ENCODE data around the gene KRT77. TPM values are rescaled to one million over a fixed set of nuclear protein-coding genes. Genes with fewer than 3 reads are reported as not detected.

KRT77 gene
- total and polyA plus RNA-seq, 8 donors, result 0.03 TPM; not detected in 7

GRCh38 chr12:52690351-52691075 is 12.8 kb downstream of the KRT77 start:
- Histone ChIP-seq H3K27ac (no peak overlapping the region), H3K4me3 (peak overlapping the region; percentile 31 to 48 (median 37)), H3K9me3 (no peaks in the 10 kb centered on the region), H3K4me1 (peaks cover 7 to 19% (median 14%) of the 10 kb centered on the region in 4 donors), H3K36me3 (no peaks in the 10 kb centered on the region), H3K27me3 (peaks cover 0 to 88% (median 63%) of the 10 kb centered on the region in 3 donors)
- intact Hi-C loops (cut with DNase I; ENCODE audit: low total_unique reads), result no loop called here
- WGBS, 5 donors, result 55 to 63% (median 58%) methylated on average over 7 to 8 of the region's 8 CpGs
- DNase-seq, result no peak
- TF ChIP-seq, protein P1, sequence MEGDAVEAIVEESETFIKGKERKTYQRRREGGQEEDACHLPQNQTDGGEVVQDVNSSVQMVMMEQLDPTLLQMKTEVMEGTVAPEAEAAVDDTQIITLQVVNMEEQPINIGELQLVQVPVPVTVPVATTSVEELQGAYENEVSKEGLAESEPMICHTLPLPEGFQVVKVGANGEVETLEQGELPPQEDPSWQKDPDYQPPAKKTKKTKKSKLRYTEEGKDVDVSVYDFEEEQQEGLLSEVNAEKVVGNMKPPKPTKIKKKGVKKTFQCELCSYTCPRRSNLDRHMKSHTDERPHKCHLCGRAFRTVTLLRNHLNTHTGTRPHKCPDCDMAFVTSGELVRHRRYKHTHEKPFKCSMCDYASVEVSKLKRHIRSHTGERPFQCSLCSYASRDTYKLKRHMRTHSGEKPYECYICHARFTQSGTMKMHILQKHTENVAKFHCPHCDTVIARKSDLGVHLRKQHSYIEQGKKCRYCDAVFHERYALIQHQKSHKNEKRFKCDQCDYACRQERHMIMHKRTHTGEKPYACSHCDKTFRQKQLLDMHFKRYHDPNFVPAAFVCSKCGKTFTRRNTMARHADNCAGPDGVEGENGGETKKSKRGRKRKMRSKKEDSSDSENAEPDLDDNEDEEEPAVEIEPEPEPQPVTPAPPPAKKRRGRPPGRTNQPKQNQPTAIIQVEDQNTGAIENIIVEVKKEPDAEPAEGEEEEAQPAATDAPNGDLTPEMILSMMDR (IDR thresholded peaks at IDR 0.05), result no peak
- TF ChIP-seq POLR2AphosphoS5 (IDR thresholded peaks at IDR 0.05) (no peak), POLR2A (IDR thresholded peaks at IDR 0.05) (no peak), EP300 (IDR thresholded peaks at IDR 0.05) (no peak)

DNA sequence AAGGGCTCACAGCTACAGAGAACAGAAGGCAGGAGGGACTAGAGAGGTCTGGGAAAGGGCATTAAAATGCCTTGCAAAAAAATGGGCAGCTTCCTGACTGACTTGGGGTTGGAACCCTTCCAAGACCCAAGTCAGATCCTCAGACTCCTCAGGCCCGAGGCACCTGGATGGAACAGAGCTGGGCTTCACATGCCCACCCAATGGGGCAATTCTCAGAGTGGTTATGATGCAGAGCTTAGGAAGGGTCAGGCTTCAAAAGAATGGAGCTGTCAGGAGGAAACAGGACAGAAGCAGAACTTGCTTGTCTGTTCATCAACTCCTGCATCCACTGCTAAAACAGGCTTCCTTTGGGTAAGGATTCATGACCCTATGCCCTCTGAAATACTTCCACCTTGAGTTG is 13.4 kb downstream of the KRT77 start:
- peaks cover 7 to 19% (median 14%) of the 10 kb centered on the region in 4 donors for H3K4me1 ChIP-seq
- no peaks in the 10 kb centered on the region for H3K36me3 ChIP-seq
- no peak overlapping the region for H3K4me3 ChIP-seq
- WGBS, 5 donors, result 67 to 91% (median 85%) methylated on average over 1 of the region's 1 CpG
- H3K27ac ChIP-seq, result no peak overlapping the region
- no peaks in the 10 kb centered on the region for H3K9me3 ChIP-seq
- intact Hi-C loops (cut with DNase I; ENCODE audit: low total_unique reads), result no loop called here
- DNase-seq, result no peak
- peaks cover 0 to 89% (median 65%) of the 10 kb centered on the region in 3 donors for H3K27me3 ChIP-seq
- no peak for TF ChIP-seq POLR2A (IDR thresholded peaks at IDR 0.05)
- TF ChIP-seq POLR2AphosphoS5 (IDR thresholded peaks at IDR 0.05), result no peak
- TF ChIP-seq, protein P1 (IDR thresholded peaks at IDR 0.05), result no peak
- no peak for TF ChIP-seq EP300 (IDR thresholded peaks at IDR 0.05)

DNA sequence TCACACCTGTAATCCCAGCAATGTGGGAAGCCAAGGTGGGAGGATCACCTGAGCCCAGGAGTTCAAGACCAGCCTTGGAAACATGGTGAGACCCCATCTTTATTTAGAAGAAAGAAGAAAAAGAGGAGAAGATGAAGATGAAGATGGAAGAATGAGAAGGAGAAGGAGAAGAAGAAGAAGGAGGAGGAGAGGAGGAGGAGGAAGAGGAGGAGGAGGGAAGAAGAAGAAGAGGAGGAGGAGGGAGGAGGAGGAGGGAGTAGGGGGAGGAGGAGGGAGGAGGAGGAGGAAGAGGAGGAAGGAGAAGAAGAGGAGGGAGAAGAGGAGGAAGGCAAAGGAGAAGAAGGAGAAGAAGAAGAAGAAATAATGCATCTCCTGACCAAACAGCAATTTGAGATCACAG is 14.1 kb downstream of the KRT77 start:
- intact Hi-C loops (cut with DNase I; ENCODE audit: low total_unique reads), result no loop called here
- Histone ChIP-seq H3K4me3 (no peak overlapping the region), H3K36me3 (no peaks in the 10 kb centered on the region), H3K9me3 (no peaks in the 10 kb centered on the region), H3K27ac (no peak overlapping the region), H3K27me3 (peaks cover 0 to 89% (median 65%) of the 10 kb centered on the region in 3 donors), H3K4me1 (peaks cover 7 to 19% (median 14%) of the 10 kb centered on the region in 4 donors)
- TF ChIP-seq POLR2A (IDR thresholded peaks at IDR 0.05) (no peak), EP300 (IDR thresholded peaks at IDR 0.05) (no peak), POLR2AphosphoS5 (IDR thresholded peaks at IDR 0.05) (no peak)
- TF ChIP-seq, protein P1 (IDR thresholded peaks at IDR 0.05), result no peak
- no peak for DNase-seq

GRCh38 chr12:52688481-52688880 is 14.8 kb downstream of the KRT77 start:
- 64 to 82% (median 72%) methylated on average over 2 of the region's 2 CpGs for WGBS, 5 donors
- H3K4me1 ChIP-seq, result peaks cover 7 to 19% (median 14%) of the 10 kb centered on the region in 4 donors
- TF ChIP-seq EP300 (IDR thresholded peaks at IDR 0.05) (no peak), POLR2AphosphoS5 (IDR thresholded peaks at IDR 0.05) (no peak), POLR2A (IDR thresholded peaks at IDR 0.05) (no peak)
- TF ChIP-seq, protein P1 (IDR thresholded peaks at IDR 0.05), result no peak
- no peak for DNase-seq
- intact Hi-C loops (cut with DNase I; ENCODE audit: low total_unique reads), result no loop called here
- H3K4me3 ChIP-seq, result no peak overlapping the region
- H3K36me3 ChIP-seq, result no peaks in the 10 kb centered on the region
- H3K27ac ChIP-seq, result no peak overlapping the region
- H3K27me3 ChIP-seq, result peaks cover 0 to 90% (median 65%) of the 10 kb centered on the region in 3 donors
- no peaks in the 10 kb centered on the region for H3K9me3 ChIP-seq

All from stomach (tissue), 9 donors.